Mucosa of rectum (tissue), 2 donors: Measurements from ENCODE around the gene TMEM205.
A peak's percentile ranks its signal among the peaks of the same experiment; 100 is the strongest.

Experiments
- H3K27ac ChIP-seq, 2 donors: one replicate each; pipeline ENCODE4 v1.7.0; 2013; ENCODE audit warnings: inconsistent platforms in 2 of 2, low read depth in 2 of 2, low read length in 2 of 2
- H3K27me3 ChIP-seq, 2 donors: one replicate each; pipeline ENCODE4 v1.7.0; 2013; ENCODE audit warnings: low read length in 2 of 2; ENCODE audit not compliant: control insufficient read depth in 2 of 2, insufficient read depth in 2 of 2
- H3K36me3 ChIP-seq, 2 donors: one replicate each; pipeline ENCODE4 v1.7.0; 2013; ENCODE audit warnings: low read length in 2 of 2; ENCODE audit not compliant: control insufficient read depth in 2 of 2, insufficient read depth in 2 of 2
- H3K4me1 ChIP-seq, 2 donors: one replicate each; pipeline ENCODE4 v1.7.0; 2013; ENCODE audit warnings: low read length in 2 of 2, mild to moderate bottlenecking in 1 of 2; ENCODE audit not compliant: control insufficient read depth in 2 of 2, insufficient read depth in 2 of 2
- H3K4me3 ChIP-seq, 2 donors: one replicate each; pipeline ENCODE4 v1.7.0; 2013; ENCODE audit warnings: low read length in 2 of 2
- H3K9ac ChIP-seq, 2 donors: one replicate each; pipeline ENCODE4 v1.7.0; 2013; ENCODE audit warnings: low read length in 2 of 2, low read depth in 1 of 2, mild to moderate bottlenecking in 1 of 2
- H3K9me3 ChIP-seq, 2 donors: one replicate each; pipeline ENCODE4 v1.7.0; 2013; ENCODE audit warnings: low read length in 2 of 2; ENCODE audit not compliant: control insufficient read depth in 2 of 2
- donor health status: healthy.
- donor health status: Normal muscosa, but diverticular disease.

The TMEM205 gene

DNA sequence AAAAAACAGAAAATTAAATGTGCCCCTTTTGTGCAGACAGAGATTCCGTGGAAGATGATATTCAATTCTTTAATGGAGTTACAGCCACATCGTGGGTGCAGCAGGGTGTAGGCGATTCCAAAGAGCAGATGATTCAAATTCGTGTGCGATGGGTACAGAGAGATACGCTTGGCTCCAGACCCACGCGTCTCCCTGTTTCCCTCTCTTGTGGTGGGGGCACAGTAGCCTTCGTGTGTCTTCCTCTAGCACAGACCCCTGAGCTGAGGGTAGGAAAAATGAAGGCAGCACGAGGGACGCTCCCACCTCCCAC lies 45.3 kb downstream of the TMEM205 start:
- Histone ChIP-seq H3K27ac (no peak overlapping the region), H3K9me3 (no peaks in the 10 kb centered on the region), H3K4me1 (peaks cover 0 to 3% of the 10 kb centered on the region in 2 donors), H3K36me3 (no peaks in the 10 kb centered on the region), H3K27me3 (peaks cover 0 to 2% of the 10 kb centered on the region in 2 donors), H3K4me3 (no peak overlapping the region), H3K9ac (no peak overlapping the region)

DNA sequence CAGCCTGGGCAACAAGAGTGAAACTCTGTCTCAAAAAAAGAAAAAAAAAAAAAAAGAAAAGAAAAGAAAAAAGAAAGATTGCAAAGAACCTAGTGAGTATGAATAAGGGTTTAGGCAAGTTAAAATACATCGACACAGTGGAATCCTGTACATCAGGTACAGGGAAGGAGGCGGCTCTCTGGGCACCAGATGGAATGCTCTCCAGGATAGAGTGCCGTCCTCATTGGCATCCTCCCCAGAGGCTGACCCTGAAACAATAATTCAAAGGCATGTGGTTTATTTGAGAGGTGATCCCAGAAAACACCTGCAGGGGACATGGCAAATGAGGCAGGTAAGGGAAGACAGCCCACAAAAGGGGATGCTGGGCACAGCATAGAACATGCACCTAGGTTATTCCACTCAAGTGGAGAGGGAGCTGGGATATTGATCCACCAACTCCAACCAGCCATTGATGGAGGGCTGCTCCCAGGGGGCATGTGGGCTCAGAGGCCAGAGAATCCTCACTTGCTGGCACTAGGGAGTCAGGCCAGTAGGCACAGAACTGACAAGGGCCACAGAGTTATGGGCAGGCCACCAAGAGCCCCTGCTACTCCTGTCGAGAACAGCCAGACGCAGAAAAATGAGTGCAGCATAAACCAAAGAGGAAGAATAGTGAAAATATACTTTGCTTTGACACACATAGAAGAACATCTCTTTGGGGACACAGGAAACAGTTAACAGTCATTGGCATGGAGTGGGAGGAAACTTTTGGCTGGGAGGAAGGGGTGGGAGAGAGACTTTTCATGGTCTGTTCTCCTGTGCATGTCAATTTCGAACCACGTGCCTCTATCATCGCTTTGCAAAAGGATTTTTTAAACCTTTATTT lies 45.9 kb downstream of the TMEM205 start:
- Histone ChIP-seq H3K9me3 (no peaks in the 10 kb centered on the region), H3K27ac (no peak overlapping the region), H3K36me3 (no peaks in the 10 kb centered on the region), H3K4me1 (peaks cover 0 to 8% of the 10 kb centered on the region in 2 donors), H3K9ac (no peak overlapping the region), H3K4me3 (no peak overlapping the region), H3K27me3 (peaks cover 0 to 2% of the 10 kb centered on the region in 2 donors)

DNA sequence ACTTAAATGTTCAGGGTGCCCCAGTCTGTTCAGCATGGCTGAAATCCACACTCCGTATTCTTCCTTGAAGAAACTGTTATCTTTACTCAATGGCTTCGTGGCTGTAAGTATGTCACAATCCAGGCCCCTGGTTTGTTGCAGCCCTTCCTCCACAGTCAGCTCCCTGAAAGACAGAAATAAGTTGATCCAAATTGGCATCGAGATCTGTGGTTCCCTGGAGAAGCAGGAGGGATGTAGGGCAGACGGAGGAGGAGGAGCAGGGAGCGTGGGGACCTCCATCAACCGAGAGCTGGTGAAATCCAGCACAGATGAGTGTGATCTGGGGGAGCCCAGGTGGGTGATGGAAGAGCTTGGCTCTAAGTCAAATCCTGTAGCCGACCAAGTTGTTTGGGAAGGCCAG lies 49.8 kb downstream of the TMEM205 start:
- Histone ChIP-seq H3K4me1 (peaks cover 7 to 14% of the 10 kb centered on the region in 2 donors), H3K4me3 (no peak overlapping the region), H3K36me3 (no peaks in the 10 kb centered on the region), H3K27ac (no peak overlapping the region), H3K9me3 (no peaks in the 10 kb centered on the region), H3K9ac (no peak overlapping the region), H3K27me3 (no peaks in the 10 kb centered on the region)

DNA sequence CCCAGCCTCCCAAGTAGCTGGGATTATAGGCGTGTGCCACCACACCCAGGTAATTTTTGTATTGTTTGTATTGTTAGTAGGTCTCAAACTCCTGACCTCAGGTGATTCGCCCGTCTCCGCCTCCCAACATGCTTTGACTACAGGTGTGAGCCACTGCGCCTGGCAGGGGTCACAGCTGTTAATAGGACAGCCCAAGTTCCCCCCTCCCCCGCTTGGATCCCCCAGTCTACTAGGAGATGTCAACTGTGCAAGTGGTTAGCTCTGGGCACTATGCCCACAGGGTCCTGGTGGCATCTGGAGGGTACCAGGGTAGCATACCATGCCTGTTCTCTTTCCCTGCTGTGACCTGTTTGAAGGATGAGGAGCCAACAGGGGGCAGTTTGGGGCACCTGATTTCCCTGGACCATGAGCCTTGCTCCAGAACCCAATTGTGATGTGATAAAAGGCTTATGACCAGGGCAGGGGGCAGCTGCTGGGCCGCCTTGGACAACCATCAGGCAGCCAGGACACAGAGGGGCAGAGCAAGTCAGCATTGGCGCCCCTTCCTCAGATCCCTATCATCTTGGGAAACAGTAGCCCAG lies 50.3 kb downstream of the TMEM205 start, which contains the start of gene TSPAN16:
TSS of gene TSPAN16 (plus strand) at position 496 of the 581 bp plus-strand sequence. CDS start 138 bp downstream, outside the sequence.
- Histone ChIP-seq H3K9ac (no peak within 1 kb of the TSS), H3K4me1 (peaks cover 7 to 14% of the 10 kb centered on the region in 2 donors), H3K9me3 (no peaks in the 10 kb centered on the region), H3K4me3 (no peak within 1 kb of the TSS), H3K27ac (no peak within 1 kb of the TSS), H3K36me3 (no peaks in the 10 kb centered on the region), H3K27me3 (no peaks in the 10 kb centered on the region)

DNA sequence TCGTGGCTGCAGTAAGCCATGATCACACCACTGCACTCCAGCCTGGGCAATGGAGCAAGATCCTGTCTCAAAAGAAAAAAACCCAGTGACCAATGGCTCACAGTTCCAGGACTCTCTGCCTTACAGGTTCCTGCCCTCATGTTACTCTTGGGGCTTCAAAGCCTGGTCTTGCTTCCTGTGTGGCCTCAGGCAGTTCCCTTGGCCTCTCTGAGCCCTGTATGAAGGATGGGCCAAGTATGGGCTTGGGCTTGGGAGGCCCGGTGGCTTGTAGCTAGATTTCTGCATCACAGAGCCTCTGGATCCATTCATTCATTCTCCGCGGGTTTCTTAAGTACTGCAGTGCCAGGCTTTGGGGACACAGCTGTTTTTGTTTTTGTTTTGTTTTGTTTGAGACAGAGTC lies 50.9 kb downstream of the TMEM205 start:
- Histone ChIP-seq H3K4me3 (no peak overlapping the region), H3K4me1 (peaks cover 7 to 14% of the 10 kb centered on the region in 2 donors), H3K9me3 (no peaks in the 10 kb centered on the region), H3K27me3 (no peaks in the 10 kb centered on the region), H3K36me3 (no peaks in the 10 kb centered on the region), H3K27ac (no peak overlapping the region), H3K9ac (no peak overlapping the region)

DNA sequence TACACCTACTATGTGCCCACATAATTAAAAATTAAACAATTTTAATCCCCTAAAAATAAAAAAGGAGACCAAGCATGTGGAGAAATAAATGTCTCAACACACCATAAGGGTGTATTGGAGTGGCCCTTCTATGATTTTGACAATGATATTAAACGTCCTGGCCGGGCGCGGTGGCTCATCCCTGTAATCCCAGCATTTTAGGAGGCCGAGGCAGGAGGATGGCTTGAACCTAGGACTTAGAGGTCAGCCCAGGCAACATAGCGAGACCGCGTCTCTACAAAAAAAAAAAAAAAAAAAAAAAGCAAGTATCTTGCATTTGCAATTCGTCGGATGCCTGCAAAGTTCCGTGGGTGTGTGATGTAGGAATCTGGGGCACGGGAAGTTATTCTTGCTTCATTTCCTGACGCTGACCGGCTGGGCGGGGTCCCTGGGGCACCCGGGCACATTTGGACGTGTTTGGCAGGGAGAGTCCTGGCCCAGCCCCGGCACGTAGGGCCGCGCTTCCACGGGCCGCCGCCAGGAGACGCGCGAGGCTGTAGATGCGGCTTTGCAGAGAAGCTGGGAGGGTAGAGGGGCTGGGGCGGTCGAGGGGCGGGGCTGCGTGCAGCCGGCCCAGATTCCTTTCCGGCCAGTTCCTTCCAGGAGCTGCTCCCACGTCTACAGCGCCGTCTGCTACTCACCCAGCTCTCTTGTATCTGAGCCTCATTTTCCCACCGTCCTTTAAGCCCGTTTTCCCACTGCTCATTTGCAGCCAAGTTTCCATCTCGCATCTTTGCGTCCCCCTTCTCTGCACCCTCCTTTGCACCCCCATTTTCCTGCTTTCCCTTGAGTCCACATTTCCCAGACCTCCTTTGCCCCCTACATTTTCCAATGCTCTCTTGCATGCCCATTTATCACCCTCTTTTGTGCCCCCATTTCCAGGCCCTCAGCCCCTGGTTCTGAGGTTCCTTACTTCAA lies 52.4 kb downstream of the TMEM205 start:
- peak overlapping the region; percentile 14 to 50 for H3K9ac ChIP-seq
- no peaks in the 10 kb centered on the region for H3K9me3 ChIP-seq
- H3K4me3 ChIP-seq = peak overlapping the region; percentile 24 to 52
- no peak overlapping the region for H3K27ac ChIP-seq
- peaks cover 7 to 14% of the 10 kb centered on the region in 2 donors for H3K4me1 ChIP-seq
- no peaks in the 10 kb centered on the region for H3K36me3 ChIP-seq
- H3K27me3 ChIP-seq = no peaks in the 10 kb centered on the region
